Loucy (cell line): ENCODE measurements around the gene AKAP9.
A peak's percentile ranks its signal among the peaks of the same experiment; 100 is the strongest.

ENCODE experiments used
- H2AFZ ChIP-seq: fragments of 200-600 bp; sonication (generic); 2 replicates; pipeline ENCODE4 v1.6.0; 2016; ENCODE audit warnings: antibody characterized with exemption, mild to moderate bottlenecking, low read length, moderate library complexity
- H3F3A ChIP-seq: fragments of 200-600 bp; 2 replicates; pipeline ENCODE4 v1.6.0; 2016; ENCODE audit warnings: antibody characterized with exemption, low read depth, mild to moderate bottlenecking
- H3K27me3 ChIP-seq: fragments of 200-600 bp; sonication (generic); 2 replicates; pipeline ENCODE4 v1.6.1; 2014; ENCODE audit warnings: low read length, mild to moderate bottlenecking; ENCODE audit not compliant: insufficient read depth, poor library complexity, severe bottlenecking
- H3K36me3 ChIP-seq: fragments of 200-600 bp; sonication (generic); 2 replicates; pipeline ENCODE4 v1.6.1; 2016; ENCODE audit warnings: low read length; ENCODE audit not compliant: insufficient read depth
- H3K4me1 ChIP-seq: fragments of 200-600 bp; sonication (generic); 2 replicates; pipeline ENCODE4 v1.5.1; 2014; ENCODE audit warnings: low read length, mild to moderate bottlenecking; ENCODE audit not compliant: insufficient read depth, poor library complexity, severe bottlenecking
- H3K4me2 ChIP-seq: fragments of 200-600 bp; sonication (generic); 2 replicates; pipeline ENCODE4 v1.6.0; 2014; ENCODE audit warnings: antibody characterized with exemption, low read length, low read depth, mild to moderate bottlenecking; ENCODE audit not compliant: poor library complexity, severe bottlenecking
- H3K4me3 ChIP-seq: fragments of 200-600 bp; sonication (generic); 2 replicates; pipeline ENCODE4 v1.5.1; 2014; ENCODE audit warnings: low read length, mild to moderate bottlenecking, mixed read lengths; ENCODE audit not compliant: poor library complexity, severe bottlenecking
- H3K79me2 ChIP-seq: fragments of 200-600 bp; sonication (generic); 2 replicates; pipeline ENCODE4 v1.6.1; 2014; ENCODE audit warnings: low read length; ENCODE audit not compliant: insufficient read depth
- H3K9ac ChIP-seq: fragments of 200-600 bp; sonication (generic); 2 replicates; pipeline ENCODE4 v1.6.0; 2014; ENCODE audit warnings: mild to moderate bottlenecking, low read depth, low read length, moderate library complexity; ENCODE audit not compliant: poor library complexity, severe bottlenecking
- H3K9me2 ChIP-seq: fragments of 200-600 bp; sonication (generic); replicated peaks from 2 replicates; pipeline ENCODE4 v1.6.1; 2016; ENCODE audit warnings: low read depth, low read length, mixed read lengths
- H3K9me3 ChIP-seq: fragments of 200-600 bp; sonication (generic); 2 replicates; pipeline ENCODE4 v1.6.1; 2014; ENCODE audit warnings: mild to moderate bottlenecking, antibody characterized with exemption, low read length, low read depth; ENCODE audit not compliant: insufficient read depth
- H4K20me1 ChIP-seq: fragments of 200-600 bp; sonication (generic); 2 replicates; pipeline ENCODE4 v1.6.0; 2014; ENCODE audit warnings: antibody characterized with exemption, low read length, mild to moderate bottlenecking; ENCODE audit not compliant: insufficient read depth, poor library complexity, severe bottlenecking
- CTCF ChIP-seq: fragments of 200-600 bp; sonication (generic); conservative IDR thresholded peaks from 2 replicates; pipeline ENCODE4 v1.5.1; 2014; ENCODE audit warnings: mild to moderate bottlenecking, antibody characterized with exemption, low read length
- EZH2phosphoT487 ChIP-seq: fragments of 200-600 bp; IDR thresholded peaks from 2 replicates; pipeline ENCODE4 v1.6.1; 2018; ENCODE audit warnings: antibody characterized with exemption, mild to moderate bottlenecking, moderate library complexity, borderline replicate concordance

AKAP9 gene

GRCh38 chr7:91913612-91914011 is 27.1 kb upstream of the AKAP9 start:
- H3F3A ChIP-seq = no peaks in the 10 kb centered on the region
- H3K27me3 ChIP-seq = no peaks in the 10 kb centered on the region
- no peak overlapping the region for H3K4me3 ChIP-seq
- peaks cover 17% of the 10 kb centered on the region for H3K4me1 ChIP-seq
- H2AFZ ChIP-seq = peak overlapping the region; percentile 97; the same call in 1 of the 2 replicates
- no peak overlapping the region for H3K4me2 ChIP-seq
- H3K9me2 ChIP-seq = no peaks in the 10 kb centered on the region
- H3K36me3 ChIP-seq = no peaks in the 10 kb centered on the region
- no peaks in the 10 kb centered on the region for H3K9me3 ChIP-seq
- H3K79me2 ChIP-seq = no peaks in the 10 kb centered on the region
- no peak for TF ChIP-seq CTCF
- no peak overlapping the region for H3K9ac ChIP-seq
- H4K20me1 ChIP-seq = no peaks in the 10 kb centered on the region

GRCh38 chr7:91915401-91916050 is 25.1 kb upstream of the AKAP9 start:
- Histone ChIP-seq H3K4me3 (no peak overlapping the region), H3K4me2 (peak overlapping the region; percentile 20), H3K27me3 (no peaks in the 10 kb centered on the region), H4K20me1 (no peaks in the 10 kb centered on the region), H3K4me1 (peaks cover 17% of the 10 kb centered on the region), H2AFZ (no peak overlapping the region; the same call in 1 of the 2 replicates), H3F3A (no peaks in the 10 kb centered on the region), H3K9ac (peak overlapping the region; percentile 12), H3K9me3 (no peaks in the 10 kb centered on the region), H3K36me3 (no peaks in the 10 kb centered on the region), H3K9me2 (no peaks in the 10 kb centered on the region), H3K79me2 (no peaks in the 10 kb centered on the region)
- TF ChIP-seq CTCF = no peak
- TF ChIP-seq EZH2phosphoT487 = no peak

- Histone ChIP-seq H3K79me2 (no peaks in the 10 kb centered on the region), H3K36me3 (no peaks in the 10 kb centered on the region), H3K9ac (peak overlapping the region; percentile 12), H3K9me2 (no peaks in the 10 kb centered on the region), H3K27me3 (no peaks in the 10 kb centered on the region), H3F3A (no peaks in the 10 kb centered on the region), H3K9me3 (no peaks in the 10 kb centered on the region), H3K4me3 (no peak overlapping the region), H4K20me1 (no peaks in the 10 kb centered on the region), H3K4me1 (peaks cover 17% of the 10 kb centered on the region), H2AFZ (no peak overlapping the region; the same call in 1 of the 2 replicates), H3K4me2 (peak overlapping the region; percentile 20)
- TF ChIP-seq CTCF (no peak), EZH2phosphoT487 (no peak)
Measured at GRCh38 chr7:91916051-91916440, 24.6 kb upstream of the AKAP9 start.
